Limb (tissue), 2 donors: ENCODE measurements around the gene TRMT61A.

Experiments
- DNase-seq, 2 donors: peaks; one replicate each; pipeline ENCODE4 v3.0.0-alpha.2; 2016; ENCODE audit errors: extremely low spot score in 2 of 2

Gene TRMT61A

GRCh38 chr14:103561381-103562178, 32.6 kb downstream of the TRMT61A start:
- DNase-seq = no peak

GRCh38 chr14:103562179-103562428, 33.1 kb downstream of the TRMT61A start:
- DNase-seq = no peak

GRCh38 chr14:103562429-103563225, 33.6 kb downstream of the TRMT61A start, which contains the start of the genes BAG5 and COA8:
TSS of gene BAG5 (minus strand) at chr14:103562657. CDS start at chr14:103561164, 1,493 bp downstream.
TSS of gene COA8 (plus strand) at chr14:103562960. CDS start at chr14:103563002, 42 bp downstream.
- DNase-seq = peak; percentile 85 to 93

GRCh38 chr14:103563226-103563620, 34.2 kb downstream of the TRMT61A start:
- no peak for DNase-seq

- no peak for DNase-seq
Observed at GRCh38 chr14:103563844-103564505, 35.0 kb downstream of the TRMT61A start.

- no peak for DNase-seq
Observed at GRCh38 chr14:103568952-103569351, 40.0 kb downstream of the TRMT61A start.

- no peak for DNase-seq
Observed at GRCh38 chr14:103569408-103569807, 40.4 kb downstream of the TRMT61A start.

GRCh38 chr14:103574104-103574503, 45.1 kb downstream of the TRMT61A start:
- DNase-seq = no peak

GRCh38 chr14:103574707-103575285, 45.8 kb downstream of the TRMT61A start:
- DNase-seq = no peak

GRCh38 chr14:103576371-103577024, 47.5 kb downstream of the TRMT61A start:
- DNase-seq = peak; percentile 78 to 84

GRCh38 chr14:103578401-103579075, 49.5 kb downstream of the TRMT61A start:
- DNase-seq = no peak

- no peak for DNase-seq
Observed at GRCh38 chr14:103581206-103581605, 52.2 kb downstream of the TRMT61A start.

- DNase-seq = no peak
Observed at GRCh38 chr14:103581954-103582703, 53.1 kb downstream of the TRMT61A start.

GRCh38 chr14:103584326-103584915, 55.4 kb downstream of the TRMT61A start:
- DNase-seq = no peak
